ENCODE data around the gene ITPR3. TPM values are rescaled to one million over a fixed set of nuclear protein-coding genes. Genes with fewer than 3 reads are reported as not detected.

Gene ITPR3
- total and polyA plus RNA-seq, 2 of the 13 experiments (the other 11 are each of a cell fraction or from before 2014, with no cell fraction given): 3.8 to 21.4 TPM

- TF ChIP-seq ZBTB7A (CRISPR knock-in tag; IDR thresholded peaks at IDR 0.05) (no peak), IKZF5 (CRISPR knock-in tag; IDR thresholded peaks at IDR 0.05) (no peak; the same call in 1 of the 2 replicates), ZBTB49 (CRISPR knock-in tag; IDR thresholded peaks at IDR 0.05; ENCODE audit: borderline replicate concordance) (no peak), ZNF780A (CRISPR knock-in tag; IDR thresholded peaks at IDR 0.05) (no peak), ATF5 (CRISPR knock-in tag; IDR thresholded peaks at IDR 0.05; ENCODE audit: low read depth) (no peak), ZNF350 (CRISPR knock-in tag; IDR thresholded peaks at IDR 0.05; ENCODE audit: borderline replicate concordance, low read depth) (peak; percentile 64; the same call in 1 of the 2 replicates), ZNF496 (CRISPR knock-in tag; IDR thresholded peaks at IDR 0.05; ENCODE audit: insufficient replicate concordance) (no peak), ELF1 (CRISPR knock-in tag; IDR thresholded peaks at IDR 0.05) (peak; percentile 55; the same call in 1 of the 2 replicates), TEAD2 (CRISPR knock-in tag; IDR thresholded peaks at IDR 0.05) (no peak), SP4 (CRISPR knock-in tag; IDR thresholded peaks at IDR 0.05) (peak; percentile 83), ZNF292 (CRISPR knock-in tag; IDR thresholded peaks at IDR 0.05; ENCODE audit: borderline replicate concordance, low read depth) (peak; percentile 83), ZNF841 (CRISPR knock-in tag; IDR thresholded peaks at IDR 0.05; ENCODE audit: borderline replicate concordance) (no peak), KIAA2018 (CRISPR knock-in tag; IDR thresholded peaks at IDR 0.05; ENCODE audit: borderline replicate concordance) (no peak), MTERF4 (CRISPR knock-in tag; IDR thresholded peaks at IDR 0.05) (no peak)
Observed at GRCh38 chr6:33579828-33580714, 41.1 kb upstream of the ITPR3 start, which contains the start of gene BAK1 (continued).

Measured in HepG2 (cell line).